Mammary epithelial cell (primary cell): ENCODE results near the gene ADGRL3.

ENCODE experiments used
- CTCF ChIP-seq, 2 donors: IDR thresholded peaks in 1 of 2; conservative IDR thresholded peaks in 1 of 2; 2 replicates each; pipeline ENCODE4 v1.5.1; 2011 to 2012; ENCODE audit warnings: inconsistent platforms in 2 of 2, low read length in 2 of 2, mild to moderate bottlenecking in 2 of 2, control low read depth in 1 of 2, low read depth in 1 of 2; ENCODE audit not compliant: insufficient read depth in 1 of 2; ENCODE audit errors: extremely low read depth in 1 of 2
- EZH2 ChIP-seq: IDR thresholded peaks from 2 replicates; pipeline ENCODE4 v1.6.1; 2012; ENCODE audit warnings: low read length, inconsistent platforms, borderline replicate concordance

DNA sequence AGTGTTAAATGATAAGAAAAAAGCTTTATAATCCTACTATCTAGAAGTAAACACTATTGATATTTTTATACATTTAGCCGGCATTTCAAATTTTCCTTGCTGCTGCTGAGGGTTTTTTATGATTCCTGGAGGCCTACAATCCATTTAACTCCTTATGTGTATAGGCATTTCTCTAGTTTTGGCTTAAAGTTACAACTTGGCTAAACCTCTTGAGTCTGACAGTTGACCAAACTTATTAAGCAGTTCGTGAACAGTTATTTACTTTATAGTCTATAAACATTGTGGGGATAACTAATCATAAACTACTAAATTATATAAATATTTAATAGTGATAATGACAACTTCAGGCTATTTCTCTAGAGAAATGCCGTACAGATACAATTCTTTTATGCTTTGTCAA, 141.9 kb downstream of the ADGRL3 start:
- TF ChIP-seq CTCF (conservative IDR thresholded peaks at IDR 0.05 in 1 of 2, IDR thresholded peaks at IDR 0.05 in 1 of 2; ENCODE audit: extremely low read depth in 1 of 2, insufficient read depth in 1 of 2, low read depth in 1 of 2, low read length in 2 of 2): no peak
- no peak for TF ChIP-seq EZH2
